H9 (cell line): ENCODE data around the gene CDC42EP4. TPM values are rescaled to one million over a fixed set of nuclear protein-coding genes. Genes with fewer than 3 reads are reported as not detected.

Source experiments
- DNase-seq: peaks from one replicate; pipeline ENCODE4 v3.0.0-alpha.2; 2017
- H2AFZ ChIP-seq: one replicate; pipeline ENCODE4 v1.6.1; 2013; ENCODE audit warnings: mild to moderate bottlenecking, low read length, control low read depth, moderate library complexity
- H2AK5ac ChIP-seq: 2 replicates; pipeline ENCODE4 v1.6.1; 2013; ENCODE audit warnings: low read length, control low read depth, mixed read lengths; ENCODE audit not compliant: insufficient read length
- H2BK120ac ChIP-seq: one replicate; pipeline ENCODE4 v1.6.1; 2013; ENCODE audit warnings: low read depth, mild to moderate bottlenecking, low read length, control low read depth, inconsistent platforms; ENCODE audit not compliant: poor library complexity, severe bottlenecking
- H2BK12ac ChIP-seq: 2 replicates; pipeline ENCODE4 v1.6.1; 2013; ENCODE audit warnings: low read length, control low read depth, mixed read lengths, low read depth; ENCODE audit not compliant: insufficient read length
- H2BK15ac ChIP-seq: 2 replicates; pipeline ENCODE4 v1.6.1; 2013; ENCODE audit warnings: low read depth, low read length, control low read depth
- H2BK20ac ChIP-seq: one replicate; pipeline ENCODE4 v1.6.1; 2013; ENCODE audit warnings: low read depth, mild to moderate bottlenecking, low read length, control low read depth, inconsistent platforms; ENCODE audit not compliant: poor library complexity, severe bottlenecking
- H2BK5ac ChIP-seq: 2 replicates; pipeline ENCODE4 v1.6.1; 2013; ENCODE audit warnings: low read length, control low read depth, mixed read lengths; ENCODE audit not compliant: insufficient read length
- H3K14ac ChIP-seq: 2 replicates; pipeline ENCODE4 v1.6.1; 2013; ENCODE audit warnings: low read length, control low read depth; ENCODE audit not compliant: insufficient read depth
- H3K18ac ChIP-seq: 2 replicates; pipeline ENCODE4 v1.6.1; 2013; ENCODE audit warnings: low read depth, mild to moderate bottlenecking, mixed read lengths, low read length, control low read depth; ENCODE audit not compliant: insufficient read length
- H3K23ac ChIP-seq: 2 replicates; pipeline ENCODE4 v1.6.1; 2013; ENCODE audit warnings: low read length, control low read depth, mixed read lengths, low read depth; ENCODE audit not compliant: insufficient read length
- H3K23me2 ChIP-seq: 2 replicates; pipeline ENCODE4 v1.6.1; 2013; ENCODE audit warnings: low read depth, mild to moderate bottlenecking, mixed read lengths, low read length, control low read depth; ENCODE audit not compliant: insufficient read length, poor library complexity, severe bottlenecking
- H3K27ac ChIP-seq: 2 replicates; pipeline ENCODE4 v1.5.1; 2013; ENCODE audit warnings: low read length, control low read depth, mixed read lengths, low read depth; ENCODE audit not compliant: insufficient read length
- H3K27me3 ChIP-seq: 2 replicates; pipeline ENCODE4 v1.6.1; 2013; ENCODE audit warnings: low read length, control low read depth, inconsistent platforms; ENCODE audit not compliant: insufficient read depth
- H3K4ac ChIP-seq: 2 replicates; pipeline ENCODE4 v1.6.1; 2013; ENCODE audit warnings: low read depth, mild to moderate bottlenecking, control low read depth, inconsistent platforms, low read length, moderate library complexity
- H3K4me1 ChIP-seq: 2 replicates; pipeline ENCODE4 v1.6.1; 2013; ENCODE audit warnings: low read length, control low read depth, inconsistent platforms; ENCODE audit not compliant: insufficient read depth
- H3K4me2 ChIP-seq: 2 replicates; pipeline ENCODE4 v1.6.1; 2013; ENCODE audit warnings: low read length, control low read depth, mixed read lengths; ENCODE audit not compliant: insufficient read length, insufficient read depth
- H3K56ac ChIP-seq: 2 replicates; pipeline ENCODE4 v1.6.1; 2013; ENCODE audit warnings: low read depth, mild to moderate bottlenecking, mixed read lengths, low read length, control low read depth; ENCODE audit not compliant: insufficient read length
- H3K79me1 ChIP-seq: 2 replicates; pipeline ENCODE4 v1.6.1; 2013; ENCODE audit warnings: low read depth, mild to moderate bottlenecking, moderate library complexity, low read length, control low read depth, inconsistent platforms; ENCODE audit not compliant: insufficient read depth, poor library complexity, severe bottlenecking
- H3K79me2 ChIP-seq: 2 replicates; pipeline ENCODE4 v1.6.1; 2013; ENCODE audit warnings: low read length, control low read depth, inconsistent platforms; ENCODE audit not compliant: insufficient read depth
- H3K9ac ChIP-seq: 2 replicates; pipeline ENCODE4 v1.6.1; 2013; ENCODE audit warnings: low read length, control low read depth, mixed read lengths; ENCODE audit not compliant: insufficient read length; ENCODE audit errors: extremely low read depth
- H3K9me3 ChIP-seq: one replicate; pipeline ENCODE4 v1.6.1; 2013; ENCODE audit warnings: low read depth, low read length, inconsistent platforms; ENCODE audit not compliant: control insufficient read depth
- H3T11ph ChIP-seq: one replicate; pipeline ENCODE4 v1.6.1; 2013; ENCODE audit warnings: mild to moderate bottlenecking, low read length, control low read depth, inconsistent platforms
- H4K20me1 ChIP-seq: one replicate; pipeline ENCODE4 v1.6.1; 2013; ENCODE audit not compliant: control insufficient read depth, insufficient read length, insufficient read depth
- H4K5ac ChIP-seq: 2 replicates; pipeline ENCODE4 v1.6.1; 2013; ENCODE audit warnings: low read depth, mild to moderate bottlenecking, mixed read lengths, low read length, control low read depth; ENCODE audit not compliant: insufficient read length
- H4K8ac ChIP-seq: replicated peaks from 2 replicates; pipeline ENCODE4 v1.6.1; 2013; ENCODE audit warnings: low read length, control low read depth, mixed read lengths, low read depth; ENCODE audit not compliant: insufficient read length
- H4K91ac ChIP-seq: 2 replicates; pipeline ENCODE4 v1.6.1; 2013; ENCODE audit warnings: low read depth, mild to moderate bottlenecking, moderate library complexity, mixed read lengths, low read length, control low read depth; ENCODE audit not compliant: insufficient read length
- H3K27ac Mint-ChIP-seq, 3 experiments: 2 replicates in 2 of 3; 3 replicates in 1 of 3; pipeline ENCODE4 v1.8.0; 2020 to 2021; ENCODE audit warnings: mixed read lengths in 3 of 3, mild to moderate bottlenecking in 1 of 3, moderate library complexity in 1 of 3
- H3K27me3 Mint-ChIP-seq: 2 replicates; pipeline ENCODE4 v1.8.0; 2021; ENCODE audit warnings: low read depth, mild to moderate bottlenecking, moderate library complexity, mixed read lengths
- H3K36me3 Mint-ChIP-seq, 3 experiments: 2 replicates in 2 of 3; 3 replicates in 1 of 3; pipeline ENCODE4 v1.8.0; 2020 to 2021; ENCODE audit warnings: low read depth in 3 of 3, mixed read lengths in 3 of 3; ENCODE audit not compliant: insufficient read depth in 1 of 3
- H3K4me1 Mint-ChIP-seq, 2 experiments: 2 replicates each; pipeline ENCODE4 v1.8.0; 2020; ENCODE audit warnings: mixed read lengths in 2 of 2
- H3K4me3 Mint-ChIP-seq, 2 experiments: 2 replicates in 1 of 2; 3 replicates in 1 of 2; pipeline ENCODE4 v1.8.0; 2020 to 2021; ENCODE audit warnings: mild to moderate bottlenecking in 2 of 2, mixed read lengths in 2 of 2, moderate library complexity in 1 of 2
- H3K9me3 Mint-ChIP-seq, 2 experiments: 2 replicates in 1 of 2; 3 replicates in 1 of 2; pipeline ENCODE4 v1.8.0; 2020; ENCODE audit warnings: mild to moderate bottlenecking in 2 of 2, mixed read lengths in 2 of 2, moderate library complexity in 1 of 2
- CTCF ChIP-seq: fragments of 200-600 bp; sonication (generic); conservative IDR thresholded peaks from 3 replicates; pipeline ENCODE4 v1.8.0; 2021; ENCODE audit warnings: antibody characterized with exemption, mild to moderate bottlenecking
- WGBS: extraction: QIAGEN DNeasy Blood & Tissue Kit; methylation state at CpG from one replicate; pipeline ENCODE4 v1.1.7; 2013; ENCODE audit warnings: missing lambda C conversion rate, low lambda C conversion rate, mixed read lengths; ENCODE audit not compliant: insufficient read length; ENCODE audit errors: extremely low coverage; 5-methylcytosine and 5-hydroxymethylcytosine counted together
- total RNA-seq: library from RNA; stranded (reverse); gene quantifications from 2 replicates; pipeline ENCODE4 v1.2.1, GENCODE V29; 2021

CDC42EP4 gene
- total RNA-seq, 1 experiment from 2014 or later, result 27.1 TPM

- H3K27ac ChIP-seq, result no peak overlapping the region
- no peak overlapping the region for H2AK5ac ChIP-seq
- no peaks in the 10 kb centered on the region for H3K9me3 ChIP-seq
- Mint-ChIP-seq H3K9me3 (no peaks in the 10 kb centered on the region), H3K4me1 (peaks cover 41 to 50% of the 10 kb centered on the region in 2 experiments), H3K27me3 (no peaks in the 10 kb centered on the region), H3K4me3 (no peak overlapping the region), H3K27ac (peak overlapping the region in 2 of 3 experiments; percentile 7 to 86; a peak in 1 of 7 replicates), H3K36me3 (peaks cover 2 to 9% (median 7%) of the 10 kb centered on the region in 3 experiments; a peak in 6 of 7 replicates)
- no peak overlapping the region for H4K91ac ChIP-seq
- no peak overlapping the region for H2BK120ac ChIP-seq
- no peaks in the 10 kb centered on the region for H4K20me1 ChIP-seq
- H3K56ac ChIP-seq, result no peak overlapping the region
- H3K79me1 ChIP-seq, result no peaks in the 10 kb centered on the region
- H3K27me3 ChIP-seq, result no peaks in the 10 kb centered on the region
- no peak overlapping the region for H4K5ac ChIP-seq
- H3K4me1 ChIP-seq, result peaks cover 3% of the 10 kb centered on the region; the same call in 1 of the 2 replicates
- no peak overlapping the region for H2AFZ ChIP-seq
- H4K8ac ChIP-seq, result no peak overlapping the region
- H2BK20ac ChIP-seq, result no peak overlapping the region
- no peak overlapping the region for H2BK15ac ChIP-seq
- no CpG with 5 or more reads among the region's 8 CpGs for WGBS
- H3T11ph ChIP-seq, result no peak overlapping the region
- no peaks in the 10 kb centered on the region for H3K79me2 ChIP-seq
- no peak overlapping the region for H2BK12ac ChIP-seq
- H3K23me2 ChIP-seq, result no peaks in the 10 kb centered on the region
- H3K9ac ChIP-seq, result no peak overlapping the region
- DNase-seq, result no peak
- no peak overlapping the region for H2BK5ac ChIP-seq
- no peak overlapping the region for H3K23ac ChIP-seq
- H3K4me2 ChIP-seq, result no peak overlapping the region
- no peak overlapping the region for H3K4ac ChIP-seq
- no peak overlapping the region for H3K14ac ChIP-seq
- no peak for TF ChIP-seq CTCF
- no peak overlapping the region for H3K18ac ChIP-seq
Observed at GRCh38 chr17:73286863-73287296, 24.9 kb downstream of the CDC42EP4 start.
